ENCODE measurements around the gene METTL4.

GRCh38 chr18:2610549-2610948 lies 39.2 kb upstream of the METTL4 start:
- TF ChIP-seq POLR2A (IDR thresholded peaks at IDR 0.05; ENCODE audit: low read length), result no peak
- TF ChIP-seq GATA1 (IDR thresholded peaks at IDR 0.05; ENCODE audit: low read depth, low read length), result no peak
